Esophagus (tissue), 2 donors: ENCODE measurements around the gene TRPM5. TPM values are rescaled to one million over a fixed set of nuclear protein-coding genes. Genes with fewer than 3 reads are reported as not detected.

Experiments
- H3K27ac ChIP-seq, 2 donors: one replicate each; pipeline ENCODE4 v1.5.1; 2013; ENCODE audit warnings: low read depth in 2 of 2, mild to moderate bottlenecking in 2 of 2, inconsistent platforms in 1 of 2, low read length in 1 of 2, moderate library complexity in 1 of 2
- H3K27me3 ChIP-seq, 2 donors: one replicate each; pipeline ENCODE4 v1.6.1; 2013; ENCODE audit warnings: low read length in 2 of 2, control low read depth in 1 of 2, mild to moderate bottlenecking in 1 of 2; ENCODE audit not compliant: insufficient read depth in 2 of 2, control insufficient read depth in 1 of 2
- H3K36me3 ChIP-seq, 2 donors: one replicate each; pipeline ENCODE4 v1.6.1; 2013; ENCODE audit warnings: low read length in 1 of 2; ENCODE audit not compliant: control insufficient read depth in 2 of 2, insufficient read depth in 2 of 2
- H3K4me1 ChIP-seq, 2 donors: one replicate each; pipeline ENCODE4 v1.6.1; 2013; ENCODE audit warnings: low read length in 1 of 2; ENCODE audit not compliant: control insufficient read depth in 2 of 2, insufficient read depth in 2 of 2
- H3K4me3 ChIP-seq, 2 donors: one replicate each; pipeline ENCODE4 v1.5.1; 2013; ENCODE audit warnings: low read length in 2 of 2, mild to moderate bottlenecking in 2 of 2, low read depth in 1 of 2, moderate library complexity in 1 of 2
- H3K9me3 ChIP-seq, 2 donors: one replicate each; pipeline ENCODE4 v1.6.1; 2013; ENCODE audit warnings: mild to moderate bottlenecking in 2 of 2, low read depth in 1 of 2, low read length in 1 of 2, moderate library complexity in 1 of 2; ENCODE audit not compliant: control insufficient read depth in 2 of 2, insufficient read depth in 1 of 2
- WGBS, 2 donors: extraction: QIAGEN DNeasy Blood & Tissue Kit; methylation state at CpG; one replicate each; pipeline ENCODE4 v1.1.7; 2013; 5-methylcytosine and 5-hydroxymethylcytosine counted together
- polyA plus RNA-seq, 2 donors: library from polyadenylated mRNA; stranded (reverse); fragments of 200-250 nt; gene quantifications; one replicate each; pipeline ENCODE4 v1.2.3, GENCODE V29; 2013
- donor health status: healthy with polysubstance abuse.
- donor health status: Bipolar disorder and iron deficiency.

Gene TRPM5
- polyA plus RNA-seq, 2 donors, result 0.01 TPM; not detected in 1

- Histone ChIP-seq H3K4me1 (peaks cover 7 to 10% of the 10 kb centered on the region in 2 donors), H3K36me3 (no peaks in the 10 kb centered on the region), H3K27ac (no peak overlapping the region), H3K9me3 (peaks cover 0 to 2% of the 10 kb centered on the region in 2 donors), H3K4me3 (no peak overlapping the region), H3K27me3 (no peaks in the 10 kb centered on the region)
- WGBS, 2 donors, result 80 to 84% methylated on average over 10 of the region's 10 CpGs
These were observed 3.8 kb upstream of the TRPM5 start for GRCh38 chr11:2447951-2448650.

GRCh38 chr11:2447253-2447950 lies 3.1 kb upstream of the TRPM5 start:
- H3K4me3 ChIP-seq, result no peak overlapping the region
- H3K36me3 ChIP-seq, result no peaks in the 10 kb centered on the region
- WGBS, 2 donors, result 68 to 77% methylated on average over 12 of the region's 12 CpGs
- H3K9me3 ChIP-seq, result peaks cover 0 to 2% of the 10 kb centered on the region in 2 donors
- no peaks in the 10 kb centered on the region for H3K27me3 ChIP-seq
- peaks cover 7 to 10% of the 10 kb centered on the region in 2 donors for H3K4me1 ChIP-seq
- H3K27ac ChIP-seq, result no peak overlapping the region

DNA sequence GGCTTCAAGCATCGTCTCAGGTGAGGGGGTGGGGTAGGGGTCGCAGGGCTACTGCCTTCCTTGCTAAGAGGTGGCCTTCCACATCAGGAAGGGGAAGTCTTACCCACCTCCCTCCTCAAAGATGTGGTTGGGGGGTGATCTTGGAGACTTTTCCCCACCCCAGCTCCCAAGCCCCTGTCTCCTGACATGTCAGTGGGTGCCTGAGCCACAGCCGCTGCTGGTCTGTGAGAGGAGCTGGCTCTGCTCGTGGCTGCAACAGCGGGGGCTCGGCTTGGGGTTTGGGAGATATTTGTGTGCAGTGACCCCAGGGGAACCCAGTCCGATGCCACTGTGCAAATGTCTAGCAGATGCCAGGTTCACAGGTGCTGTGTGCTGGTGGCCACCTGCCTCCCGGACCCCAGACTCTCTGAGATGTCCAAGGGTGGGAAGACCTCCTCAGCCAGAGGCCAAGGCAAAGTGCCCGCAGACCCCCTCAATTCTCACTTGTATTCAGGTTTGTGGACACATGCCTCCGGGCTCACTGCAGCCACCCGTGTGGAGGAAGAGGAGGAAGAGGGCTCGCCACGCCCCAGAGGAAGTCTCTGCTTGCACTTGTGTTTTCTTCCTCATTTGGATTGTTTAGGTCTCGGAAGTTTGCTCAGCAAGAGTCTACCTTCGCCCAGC lies 2.4 kb upstream of the TRPM5 start:
- Histone ChIP-seq H3K4me3 (no peak overlapping the region), H3K9me3 (peaks cover 0 to 2% of the 10 kb centered on the region in 2 donors), H3K36me3 (no peaks in the 10 kb centered on the region), H3K4me1 (peaks cover 7 to 10% of the 10 kb centered on the region in 2 donors), H3K27ac (no peak overlapping the region), H3K27me3 (no peaks in the 10 kb centered on the region)
- 69 to 73% methylated on average over 15 of the region's 15 CpGs for WGBS, 2 donors

GRCh38 chr11:2445746-2446551 lies 1.6 kb upstream of the TRPM5 start:
- H3K36me3 ChIP-seq, result no peaks in the 10 kb centered on the region
- H3K27ac ChIP-seq, result no peak overlapping the region
- 25 to 45% methylated on average over 22 to 23 of the region's 23 CpGs for WGBS, 2 donors
- H3K27me3 ChIP-seq, result no peaks in the 10 kb centered on the region
- peaks cover 7 to 10% of the 10 kb centered on the region in 2 donors for H3K4me1 ChIP-seq
- peak overlapping the region; percentile 41 to 44 for H3K4me3 ChIP-seq
- H3K9me3 ChIP-seq, result peaks cover 0 to 2% of the 10 kb centered on the region in 2 donors

DNA sequence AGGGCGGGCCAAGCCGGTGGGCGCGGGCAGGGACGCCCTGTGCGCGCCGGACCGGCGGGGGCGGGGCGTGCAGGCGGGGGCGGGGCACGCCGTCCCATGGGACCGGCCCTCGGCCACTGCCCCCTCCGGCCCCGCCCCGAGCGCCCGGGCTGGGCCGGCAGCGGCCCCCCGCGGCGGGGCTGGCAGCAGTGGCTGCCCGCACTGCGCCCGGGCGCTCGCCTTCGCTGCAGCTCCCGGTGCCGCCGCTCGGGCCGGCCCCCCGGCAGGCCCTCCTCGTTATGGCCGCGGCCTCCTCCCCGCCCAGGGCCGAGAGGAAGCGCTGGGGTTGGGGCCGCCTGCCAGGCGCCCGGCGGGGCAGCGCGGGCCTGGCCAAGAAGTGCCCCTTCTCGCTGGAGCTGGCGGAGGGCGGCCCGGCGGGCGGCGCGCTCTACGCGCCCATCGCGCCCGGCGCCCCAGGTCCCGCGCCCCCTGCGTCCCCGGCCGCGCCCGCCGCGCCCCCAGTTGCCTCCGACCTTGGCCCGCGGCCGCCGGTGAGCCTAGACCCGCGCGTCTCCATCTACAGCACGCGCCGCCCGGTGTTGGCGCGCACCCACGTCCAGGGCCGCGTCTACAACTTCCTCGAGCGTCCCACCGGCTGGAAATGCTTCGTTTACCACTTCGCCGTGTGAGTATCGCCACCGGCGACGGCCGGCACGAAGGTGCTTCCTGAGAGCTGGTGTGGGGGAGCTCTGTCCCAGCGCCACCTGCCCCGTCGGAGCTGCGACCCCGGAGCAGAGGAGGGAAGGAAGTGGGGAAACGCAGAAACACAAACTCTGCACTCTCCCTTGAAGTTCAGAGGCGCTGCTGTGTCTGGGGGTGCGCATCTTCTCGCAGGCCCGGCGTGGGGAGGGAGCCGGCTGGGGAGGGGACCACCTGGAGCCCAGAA lies 769 bp upstream of the TRPM5 start, which contains the start of gene KCNQ1:
TSS of gene KCNQ1 (plus strand) at position 188 of the 925 bp plus-strand sequence. CDS start at position 279, 91 bp downstream.
- Histone ChIP-seq H3K4me1 (peaks cover 7 to 10% of the 10 kb centered on the region in 2 donors), H3K4me3 (peak within 1 kb of the TSS; percentile 41 to 44), H3K27ac (no peak within 1 kb of the TSS), H3K36me3 (no peaks in the 10 kb centered on the region), H3K9me3 (peaks cover 0 to 4% of the 10 kb centered on the region in 2 donors), H3K27me3 (no peaks in the 10 kb centered on the region)
- WGBS, 2 donors, result 1 to 2% methylated on average over 60 to 116 of the region's 116 CpGs

GRCh38 chr11:2443406-2443805 lies 908 bp downstream of the TRPM5 start:
- 41 to 58% methylated on average over 11 of the region's 11 CpGs for WGBS, 2 donors
- no peak overlapping the region for H3K4me3 ChIP-seq
- H3K9me3 ChIP-seq, result peaks cover 0 to 4% of the 10 kb centered on the region in 2 donors
- no peak overlapping the region for H3K27ac ChIP-seq
- H3K27me3 ChIP-seq, result no peaks in the 10 kb centered on the region
- H3K4me1 ChIP-seq, result peaks cover 7 to 10% of the 10 kb centered on the region in 2 donors
- no peaks in the 10 kb centered on the region for H3K36me3 ChIP-seq

DNA sequence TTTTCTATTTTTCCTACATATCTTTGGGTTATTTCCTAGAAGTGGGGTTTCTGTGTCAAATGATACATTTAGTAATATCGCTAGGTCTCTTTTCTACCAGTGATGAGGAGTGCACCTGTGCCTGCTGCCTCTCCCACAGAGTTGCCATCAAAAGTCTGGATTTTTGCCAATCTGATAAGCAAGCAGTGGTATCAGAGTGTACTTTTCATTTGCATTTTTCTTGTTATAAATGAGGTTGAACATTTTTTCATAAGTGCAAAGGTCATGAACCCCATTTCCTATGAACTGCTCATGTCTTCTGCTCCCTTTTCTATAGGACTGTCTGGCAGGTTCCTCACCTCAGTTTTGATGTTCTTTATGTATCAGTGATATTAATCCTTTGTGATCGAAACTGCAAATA lies 1.7 kb downstream of the TRPM5 start:
- no peak overlapping the region for H3K4me3 ChIP-seq
- peaks cover 0 to 4% of the 10 kb centered on the region in 2 donors for H3K9me3 ChIP-seq
- 77 to 92% methylated on average over 2 of the region's 2 CpGs for WGBS, 2 donors
- H3K27ac ChIP-seq, result no peak overlapping the region
- H3K27me3 ChIP-seq, result no peaks in the 10 kb centered on the region
- H3K36me3 ChIP-seq, result no peaks in the 10 kb centered on the region
- peaks cover 7 to 10% of the 10 kb centered on the region in 2 donors for H3K4me1 ChIP-seq

- no peaks in the 10 kb centered on the region for H3K36me3 ChIP-seq
- 77% methylated on average over 4 of the region's 4 CpGs for WGBS, 2 donors
- H3K27me3 ChIP-seq, result no peaks in the 10 kb centered on the region
- peaks cover 0 to 4% of the 10 kb centered on the region in 2 donors for H3K9me3 ChIP-seq
- no peak overlapping the region for H3K27ac ChIP-seq
- peaks cover 7 to 10% of the 10 kb centered on the region in 2 donors for H3K4me1 ChIP-seq
- no peak overlapping the region for H3K4me3 ChIP-seq
These were observed 3.1 kb downstream of the TRPM5 start for GRCh38 chr11:2441171-2441570.
